NCI-H1694 (cell line): ENCODE measurements around the gene LRP6.

Experiments used
- DNase-seq: peaks from one replicate; lab custom pipeline; 2025; lab: John Stamatoyannopoulos, UW

LRP6 gene

DNA sequence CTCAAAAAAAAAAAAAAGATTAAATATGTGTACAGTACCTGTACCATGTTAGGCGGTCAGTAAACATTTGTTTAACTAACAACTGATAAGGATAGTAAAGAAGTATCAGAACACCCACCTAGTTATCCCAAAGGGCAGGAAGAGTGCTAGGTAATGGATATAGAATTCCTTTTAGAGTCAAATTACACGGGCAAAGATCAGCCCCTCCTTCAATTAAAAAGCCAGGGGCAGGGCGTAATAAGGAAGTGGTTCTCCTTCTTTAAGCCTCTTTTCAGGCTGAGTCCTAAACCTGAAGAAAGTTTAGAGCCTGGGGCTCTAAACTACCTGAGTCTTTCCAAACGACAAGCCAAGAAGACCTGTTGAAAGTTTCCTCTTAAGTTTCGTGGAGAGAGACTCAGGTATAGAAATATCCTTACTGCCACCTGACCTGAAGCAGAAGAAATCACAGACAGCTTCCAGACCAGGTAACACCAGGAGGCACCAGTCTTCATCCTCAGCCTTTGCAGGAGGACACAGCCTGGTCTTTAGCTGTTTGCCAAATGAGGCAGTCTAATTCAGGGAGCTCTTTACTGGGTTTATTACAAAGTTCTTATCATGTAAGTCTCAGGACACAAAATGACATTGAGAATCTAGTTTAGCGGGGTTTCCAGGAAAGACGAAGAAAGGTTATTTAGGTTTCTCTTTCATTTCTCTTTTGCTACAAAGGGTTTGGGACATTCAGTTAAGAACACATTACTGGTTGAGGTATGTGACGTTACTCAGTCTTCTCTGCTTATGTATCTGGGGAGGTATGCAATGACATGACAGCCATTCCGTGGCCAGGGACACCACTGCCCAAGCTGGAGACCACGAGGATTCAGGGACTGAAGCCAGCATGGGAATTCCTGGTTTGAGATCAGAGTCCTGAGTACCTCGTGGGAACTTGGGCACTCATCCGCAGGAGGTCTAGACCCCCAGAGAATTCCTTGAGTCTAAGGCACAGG is 195.9 kb downstream of the LRP6 start, which contains the start of gene BCL2L14:
TSS of gene BCL2L14 (plus strand) at position 266 of the 983 bp plus-strand sequence. CDS start 8,367 bp downstream, outside the sequence.
- no peak for DNase-seq

DNA sequence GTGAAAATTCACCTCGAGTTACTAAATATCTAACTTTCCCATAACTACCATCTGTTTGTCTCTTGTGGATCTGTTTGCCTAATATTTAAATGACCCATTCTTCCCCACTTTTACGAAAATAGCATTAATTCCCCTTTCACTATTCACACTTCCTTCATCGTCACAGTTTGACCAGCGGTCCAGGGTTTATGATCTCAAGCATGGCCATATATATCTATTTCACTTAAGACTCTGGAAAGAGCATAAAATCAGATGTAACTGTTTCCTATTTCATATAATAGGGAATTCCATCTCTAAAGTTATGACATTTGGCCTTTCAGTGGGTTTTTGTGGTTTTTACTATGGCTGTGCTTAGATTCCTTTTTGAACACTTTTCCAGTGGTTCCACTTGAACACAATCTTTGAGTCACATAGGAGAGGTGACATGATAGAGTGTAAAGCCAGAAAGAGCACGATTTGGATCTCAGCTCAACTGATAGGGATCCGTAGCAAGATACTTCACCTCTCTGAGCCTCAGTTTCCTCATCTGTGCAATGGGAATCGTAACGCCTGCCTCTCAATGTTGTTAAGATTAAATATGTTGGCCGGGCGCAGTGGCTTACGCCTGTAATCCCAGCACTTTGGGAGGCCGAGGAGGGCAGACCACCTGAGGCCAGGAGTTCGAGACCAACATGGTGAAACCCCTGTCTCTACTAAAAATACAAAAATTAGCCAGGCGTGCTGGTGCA is 196.9 kb downstream of the LRP6 start:
- DNase-seq: no peak

DNA sequence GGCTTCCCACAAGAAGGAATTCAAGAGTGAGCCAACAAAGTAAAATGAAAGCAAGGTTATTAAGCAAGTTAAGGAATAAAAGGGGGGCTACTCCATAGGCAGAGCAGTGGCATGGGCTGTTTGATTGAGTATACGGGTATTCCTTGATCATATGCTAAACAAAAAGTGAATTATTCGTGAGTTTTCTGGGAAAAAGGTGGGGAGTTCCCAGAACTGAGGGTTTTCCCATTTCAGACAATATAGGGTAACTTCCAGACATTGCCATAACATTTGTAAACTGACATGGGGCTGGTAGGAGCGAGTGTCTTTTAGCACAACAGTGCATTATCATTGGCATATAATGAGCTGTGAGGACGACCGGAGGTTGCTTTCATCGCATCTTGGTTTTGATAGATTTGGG is 198.1 kb downstream of the LRP6 start:
- DNase-seq: no peak
